A549 (cell line): ENCODE data around the gene CARF. TPM values are rescaled to one million over a fixed set of nuclear protein-coding genes. Genes with fewer than 3 reads are reported as not detected.

Experiments used
- ATAC-seq, 2 experiments: fragments of 200-7000 bp in 1 of 2; fragments of >200 bp in 1 of 2; cut with Nextera tagmentation in 1 of 2; cut with Tn5 transposase in 1 of 2; 3 replicates each; pipeline versions ENCODE4 v1.8.0 to v1.9.1; 2018 to 2020; ENCODE audit warnings: mild to moderate bottlenecking in 1 of 2, moderate library complexity in 1 of 2
- CTCF ChIA-PET: fragments of 300-600 bp; sonication (Branson Sonifier 250); formaldehyde crosslinking; extraction: SDS; loops from one replicate; lab custom pipeline; 2021; ENCODE audit warnings: antibody characterized with exemption, inconsistent platforms; lab: Yijun Ruan, JAX
- POLR2A ChIA-PET: fragments of 350-600 bp; formaldehyde crosslinking; extraction: SDS; loops from one replicate; lab custom pipeline; 2021; ENCODE audit warnings: antibody characterized with exemption, inconsistent platforms; lab: Yijun Ruan, JAX
- DNase-seq, 2 experiments: peaks; one replicate each; pipeline versions ENCODE4 v3.0.0 to v3.0.0-alpha.2; 2011 to 2016; ENCODE audit warnings: low read depth in 1 of 2, low spot score in 1 of 2
- FAIRE-seq: peaks from 2 replicates; lab custom pipeline; 2011; peaks lifted over from hg19 to GRCh38; lab: Jason Lieb, UNC
- H3K27ac ChIP-seq, 2 experiments: fragments of >200 bp; sonication (Bioruptor Twin); formaldehyde crosslinking; 3 replicates each; pipeline ENCODE4 v1.5.1; 2016 to 2017
- H3K4me1 ChIP-seq: fragments of >200 bp; sonication (Bioruptor Twin); formaldehyde crosslinking; 3 replicates; pipeline ENCODE4 v1.6.1; 2016
- H3K4me2 ChIP-seq: fragments of >200 bp; sonication (Bioruptor Twin); formaldehyde crosslinking; 3 replicates; pipeline ENCODE4 v1.6.1; 2016
- H3K4me3 ChIP-seq: fragments of >200 bp; sonication (Bioruptor Twin); formaldehyde crosslinking; 3 replicates; pipeline ENCODE4 v1.5.1; 2016
- H3K9me3 ChIP-seq: fragments of >200 bp; sonication (Bioruptor Twin); formaldehyde crosslinking; 3 replicates; pipeline ENCODE4 v1.6.1; 2016
- BHLHE40 ChIP-seq: IDR thresholded peaks from 2 replicates; pipeline ENCODE4 v1.6.1; 2012; ENCODE audit warnings: low read depth, low read length, inconsistent platforms
- CBX2 ChIP-seq: fragments of 200-600 bp; sonication (generic); IDR thresholded peaks from 2 replicates; pipeline ENCODE4 v1.6.1; 2016; ENCODE audit warnings: low read depth, mild to moderate bottlenecking, borderline replicate concordance
- CBX8 ChIP-seq: fragments of 200-600 bp; sonication (generic); IDR thresholded peaks from 2 replicates; pipeline ENCODE4 v1.6.1; 2016
- CEBPB ChIP-seq, 2 experiments: fragments of >200 bp in 1 of 2; sonication (Bioruptor Twin) in 1 of 2; formaldehyde crosslinking in 1 of 2; IDR thresholded peaks; 2 replicates each; pipeline ENCODE4 v1.6.1; 2012 to 2016
- CHD2 ChIP-seq: fragments of 150-350 bp; IDR thresholded peaks from 2 replicates; pipeline ENCODE4 v1.6.1; 2014; ENCODE audit warnings: low read length; ENCODE audit not compliant: partially characterized antibody
- CHD4 ChIP-seq: fragments of 200-600 bp; sonication (generic); IDR thresholded peaks from 2 replicates; pipeline ENCODE4 v1.6.1; 2016; ENCODE audit warnings: antibody characterized with exemption, mild to moderate bottlenecking, borderline replicate concordance
- EHF ChIP-seq: fragments of 250-450 bp; sonication (Bioruptor Pico); IDR thresholded peaks from 2 replicates; pipeline ENCODE4 v1.5.0; 2020; ENCODE audit warnings: mild to moderate bottlenecking
- EHMT2 ChIP-seq: fragments of 200-600 bp; sonication (generic); IDR thresholded peaks from 2 replicates; pipeline ENCODE4 v1.6.1; 2016; ENCODE audit warnings: antibody characterized with exemption, low read depth, mild to moderate bottlenecking, moderate library complexity
- FOSB ChIP-seq: fragments of 250-450 bp; sonication (Bioruptor Pico); IDR thresholded peaks from 2 replicates; pipeline ENCODE4 v1.5.0; 2020; ENCODE audit warnings: mild to moderate bottlenecking, moderate library complexity
- FOSL2 ChIP-seq, 2 experiments: fragments of 450-650 bp in 1 of 2; fragments of >200 bp in 1 of 2; sonication (Bioruptor Twin) in 1 of 2; formaldehyde crosslinking; IDR thresholded peaks; 2 replicates each; pipeline versions ENCODE4 v1.5.0 to v1.6.1; 2016 to 2020; ENCODE audit warnings: mild to moderate bottlenecking in 1 of 2, moderate library complexity in 1 of 2
- HEYL ChIP-seq: fragments of 250-450 bp; sonication (Bioruptor Pico); IDR thresholded peaks from 2 replicates; pipeline ENCODE4 v1.8.0; 2021; ENCODE audit warnings: mild to moderate bottlenecking, moderate library complexity
- JUNB ChIP-seq: fragments of >200 bp; sonication (Bioruptor Twin); formaldehyde crosslinking; IDR thresholded peaks from 2 replicates; pipeline ENCODE4 v1.6.1; 2016
- KDM1A ChIP-seq: fragments of 200-600 bp; sonication (generic); IDR thresholded peaks from 2 replicates; pipeline ENCODE4 v1.6.1; 2016; ENCODE audit warnings: low read depth, mild to moderate bottlenecking
- MYC ChIP-seq: IDR thresholded peaks from 2 replicates; pipeline ENCODE4 v1.6.1; 2012; ENCODE audit warnings: mild to moderate bottlenecking, inconsistent platforms, low read length, improper control_type of control experiment, borderline replicate concordance
- NFE2L2 ChIP-seq: fragments of 150-350 bp; conservative IDR thresholded peaks from 2 replicates; pipeline ENCODE4 v1.6.1; 2014; ENCODE audit warnings: low read length
- PHF8 ChIP-seq: fragments of 200-600 bp; sonication (generic); IDR thresholded peaks from 2 replicates; pipeline ENCODE4 v1.6.1; 2016; ENCODE audit warnings: low read depth, mild to moderate bottlenecking, antibody characterized with exemption, moderate library complexity, borderline replicate concordance
- POLR2A ChIP-seq: IDR thresholded peaks from 2 replicates; pipeline ENCODE4 v1.6.1; 2012; ENCODE audit warnings: mild to moderate bottlenecking, low read length
- POLR2AphosphoS2 ChIP-seq: conservative IDR thresholded peaks from 2 replicates; pipeline ENCODE4 v1.6.1; 2012; ENCODE audit warnings: low read length, improper control_type of control experiment, inconsistent platforms
- RARB ChIP-seq: fragments of 250-450 bp; sonication (Bioruptor Pico); IDR thresholded peaks from 2 replicates; pipeline ENCODE4 v1.8.0; 2021; ENCODE audit warnings: mild to moderate bottlenecking, moderate library complexity
- RFX5 ChIP-seq: fragments of 450-650 bp; IDR thresholded peaks from 2 replicates; pipeline ENCODE4 v1.7.1; 2014; ENCODE audit warnings: antibody characterized with exemption, mild to moderate bottlenecking, moderate library complexity
- RNF2 ChIP-seq: fragments of 200-600 bp; sonication (generic); IDR thresholded peaks from 2 replicates; pipeline ENCODE4 v1.6.1; 2016; ENCODE audit warnings: low read depth, mild to moderate bottlenecking, antibody characterized with exemption, moderate library complexity, borderline replicate concordance
- SREBF2 ChIP-seq: fragments of 450-650 bp; IDR thresholded peaks from 2 replicates; pipeline ENCODE4 v1.6.1; 2014; ENCODE audit warnings: mild to moderate bottlenecking, moderate library complexity
- TFCP2L1 ChIP-seq: fragments of 250-450 bp; sonication (Bioruptor Pico); IDR thresholded peaks from 2 replicates; pipeline ENCODE4 v1.5.0; 2021; ENCODE audit warnings: mild to moderate bottlenecking
- ZFP36 ChIP-seq: fragments of 450-650 bp; IDR thresholded peaks from 2 replicates; pipeline ENCODE4 v1.6.1; 2014; ENCODE audit warnings: borderline replicate concordance; ENCODE audit not compliant: partially characterized antibody
- ZNF302 ChIP-seq: fragments of 250-450 bp; sonication (Bioruptor Pico); IDR thresholded peaks from 2 replicates; pipeline ENCODE4 v1.9.0; 2021; ENCODE audit warnings: inconsistent platforms, mild to moderate bottlenecking, moderate library complexity
- ZSCAN20 ChIP-seq: fragments of 250-450 bp; sonication (Bioruptor Pico); IDR thresholded peaks from 2 replicates; pipeline ENCODE4 v1.8.0; 2022; ENCODE audit warnings: mild to moderate bottlenecking, moderate library complexity
- WGBS: methylation state at CpG from one replicate; pipeline ENCODE4 v1.1.6; 2017; ENCODE audit errors: missing lambda C conversion rate; 5-methylcytosine and 5-hydroxymethylcytosine counted together
- polyA plus RNA-seq, 4 experiments: library from polyadenylated mRNA; depleted of rRNA in 3 of 4; stranded (reverse); fragments of >200 nt; fragmentation: RNase III in 1 of 4; extraction: RNeasy Plus Mini Kit Qiagen cat#74134 plus additional on column Dnase treatment in 1 of 4; gene quantifications; 2 replicates in 3 of 4; 3 replicates in 1 of 4; pipeline ENCODE4 v1.2.3, GENCODE V29; 2011 to 2017
- TF ChIP-seq, protein P1 (sequence below): fragments of 450-650 bp; IDR thresholded peaks from 2 replicates; pipeline ENCODE4 v1.6.1; 2014; ENCODE audit warnings: antibody characterized with exemption
- TF ChIP-seq, protein P2 (sequence below): fragments of 150-350 bp; IDR thresholded peaks from 2 replicates; pipeline ENCODE4 v1.6.1; 2014; ENCODE audit warnings: low read depth, mild to moderate bottlenecking, low read length
- TF ChIP-seq, protein P3 (sequence below): IDR thresholded peaks from 2 replicates; pipeline ENCODE4 v1.6.1; 2012
- TF ChIP-seq, protein P4 (sequence below): IDR thresholded peaks from 2 replicates; pipeline ENCODE4 v1.6.1; 2012; ENCODE audit warnings: low read depth, borderline replicate concordance
- TF ChIP-seq, protein P5 (sequence below): IDR thresholded peaks from 2 replicates; pipeline ENCODE4 v1.6.1; 2012
- TF ChIP-seq, protein P6 (sequence below): fragments of 200-600 bp; sonication (generic); IDR thresholded peaks from 2 replicates; pipeline ENCODE4 v1.6.1; 2016; ENCODE audit warnings: antibody characterized with exemption, mild to moderate bottlenecking, moderate library complexity

CARF gene
- polyA plus RNA-seq, 2 of the 4 experiments (the other 2 are of a cell fraction), result 2.1 to 6.0 TPM

DNA sequence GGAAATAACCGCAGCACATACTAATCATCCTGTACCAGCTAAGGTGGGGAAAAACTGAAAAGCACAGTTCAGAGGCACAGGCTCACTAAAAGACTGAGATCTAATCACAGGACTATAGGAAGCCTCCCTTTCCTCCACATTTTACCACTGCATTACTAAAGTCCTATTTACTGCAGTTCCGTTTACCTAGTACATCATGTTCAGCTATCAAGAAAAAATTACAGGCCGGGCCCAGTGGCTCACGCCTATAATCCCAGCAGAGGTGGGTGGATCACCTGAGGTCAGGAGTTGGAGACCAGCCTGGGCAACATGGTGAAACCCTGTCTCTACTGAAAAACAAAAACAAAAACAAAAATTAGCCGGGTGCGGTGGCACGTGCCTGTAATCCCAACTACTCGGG, 91.6 kb downstream of the CARF start:
- CTCF ChIA-PET, result interaction anchor here (1.0 to 1.1 kb wide), 2 partner anchors 9 to 41 kb away, joined by 3 to 4 read pairs; no protein-coding TSS in a partner anchor

DNA sequence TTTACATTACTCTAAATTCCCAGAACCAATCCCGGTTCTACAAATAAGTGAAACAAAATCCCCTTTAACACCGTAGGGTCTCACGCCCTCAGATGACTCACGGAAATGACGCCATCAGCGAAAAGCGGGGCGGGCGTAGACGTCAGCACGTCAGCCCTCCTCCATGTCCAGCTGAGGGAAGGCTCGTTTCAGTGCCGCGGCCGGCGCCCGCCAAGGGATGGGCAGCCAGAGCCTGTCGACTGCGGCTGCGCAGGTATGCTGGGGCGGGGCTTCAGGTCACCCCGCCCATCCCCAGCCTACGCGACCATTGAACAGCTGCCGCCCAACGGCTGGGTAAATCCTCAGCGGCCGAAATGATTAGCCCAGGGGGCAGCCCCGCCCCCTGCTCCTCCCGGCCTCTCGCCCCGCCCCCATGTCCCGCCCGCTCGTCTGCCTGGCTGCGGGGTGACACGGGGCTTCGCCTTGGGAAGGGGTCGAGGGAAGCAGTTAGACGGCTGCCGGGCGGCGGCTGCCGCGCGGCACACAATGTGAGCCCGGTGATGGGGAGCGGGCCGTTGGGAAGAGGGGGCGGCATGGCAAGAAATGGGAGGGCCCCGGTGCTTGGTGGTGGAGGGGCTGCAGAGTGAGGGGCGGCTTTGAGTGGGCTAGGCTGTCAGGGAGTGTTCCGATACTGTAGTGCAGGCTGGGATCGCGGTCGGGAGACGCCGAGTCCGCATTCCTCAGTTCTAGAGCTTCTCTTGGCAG, 102.6 kb downstream of the CARF start, which contains the start of gene NBEAL1:
TSS of gene NBEAL1 (plus strand) at position 420 of the 744 bp plus-strand sequence. CDS start 1,510 bp downstream, outside the sequence.
- peak; percentile 94 for ATAC-seq
- POLR2A ChIA-PET, result interaction anchor here (1.0 to 1.1 kb wide), 2 partner anchors 103 to 225 kb away, joined by 3 to 7 read pairs; partner anchors contain the start of gene WDR12
- peak; percentile 86 to 99 for DNase-seq
- Histone ChIP-seq H3K4me2 (peak within 1 kb of the TSS; percentile 79), H3K4me1 (peaks cover 42% of the 10 kb centered on the region), H3K9me3 (no peaks in the 10 kb centered on the region), H3K4me3 (peak within 1 kb of the TSS; percentile 75), H3K27ac (peak within 1 kb of the TSS; percentile 86 to 94)
- WGBS, result 3% methylated on average over 19 of the region's 59 CpGs
- CTCF ChIA-PET, result no interaction called here
- peak; percentile 88 for FAIRE-seq
- TF ChIP-seq, protein P1, sequence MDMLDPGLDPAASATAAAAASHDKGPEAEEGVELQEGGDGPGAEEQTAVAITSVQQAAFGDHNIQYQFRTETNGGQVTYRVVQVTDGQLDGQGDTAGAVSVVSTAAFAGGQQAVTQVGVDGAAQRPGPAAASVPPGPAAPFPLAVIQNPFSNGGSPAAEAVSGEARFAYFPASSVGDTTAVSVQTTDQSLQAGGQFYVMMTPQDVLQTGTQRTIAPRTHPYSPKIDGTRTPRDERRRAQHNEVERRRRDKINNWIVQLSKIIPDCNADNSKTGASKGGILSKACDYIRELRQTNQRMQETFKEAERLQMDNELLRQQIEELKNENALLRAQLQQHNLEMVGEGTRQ, result no peak
- TF ChIP-seq MYC (0 out of 2 replicates have a peak, but pooled peaks have one; percentile 24), CHD2 (no peak), TFCP2L1 (CRISPR knock-in tag) (no peak), CEBPB (IDR thresholded peaks at IDR 0.05) (no peak), ZNF302 (CRISPR knock-in tag) (no peak), FOSL2 (IDR thresholded peaks at IDR 0.05) (0 out of 2 replicates have a peak, but pooled peaks have one; percentile 38), FOSL2 (CRISPR knock-in tag; IDR thresholded peaks at IDR 0.05) (peak; percentile 96), CBX8 (no peak), RFX5 (no peak), CBX2 (no peak), ZSCAN20 (CRISPR knock-in tag) (no peak), PHF8 (peak; percentile 87), SREBF2 (no peak), FOSB (CRISPR knock-in tag) (no peak), EHF (CRISPR knock-in tag) (no peak)
- TF ChIP-seq, protein P2, sequence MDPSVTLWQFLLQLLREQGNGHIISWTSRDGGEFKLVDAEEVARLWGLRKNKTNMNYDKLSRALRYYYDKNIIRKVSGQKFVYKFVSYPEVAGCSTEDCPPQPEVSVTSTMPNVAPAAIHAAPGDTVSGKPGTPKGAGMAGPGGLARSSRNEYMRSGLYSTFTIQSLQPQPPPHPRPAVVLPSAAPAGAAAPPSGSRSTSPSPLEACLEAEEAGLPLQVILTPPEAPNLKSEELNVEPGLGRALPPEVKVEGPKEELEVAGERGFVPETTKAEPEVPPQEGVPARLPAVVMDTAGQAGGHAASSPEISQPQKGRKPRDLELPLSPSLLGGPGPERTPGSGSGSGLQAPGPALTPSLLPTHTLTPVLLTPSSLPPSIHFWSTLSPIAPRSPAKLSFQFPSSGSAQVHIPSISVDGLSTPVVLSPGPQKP, result no peak
- TF ChIP-seq, protein P3, sequence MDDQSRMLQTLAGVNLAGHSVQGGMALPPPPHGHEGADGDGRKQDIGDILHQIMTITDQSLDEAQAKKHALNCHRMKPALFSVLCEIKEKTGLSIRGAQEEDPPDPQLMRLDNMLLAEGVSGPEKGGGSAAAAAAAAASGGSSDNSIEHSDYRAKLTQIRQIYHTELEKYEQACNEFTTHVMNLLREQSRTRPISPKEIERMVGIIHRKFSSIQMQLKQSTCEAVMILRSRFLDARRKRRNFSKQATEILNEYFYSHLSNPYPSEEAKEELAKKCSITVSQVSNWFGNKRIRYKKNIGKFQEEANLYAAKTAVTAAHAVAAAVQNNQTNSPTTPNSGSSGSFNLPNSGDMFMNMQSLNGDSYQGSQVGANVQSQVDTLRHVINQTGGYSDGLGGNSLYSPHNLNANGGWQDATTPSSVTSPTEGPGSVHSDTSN, result no peak; the same call in 1 of the 2 replicates
- TF ChIP-seq, protein P4, sequence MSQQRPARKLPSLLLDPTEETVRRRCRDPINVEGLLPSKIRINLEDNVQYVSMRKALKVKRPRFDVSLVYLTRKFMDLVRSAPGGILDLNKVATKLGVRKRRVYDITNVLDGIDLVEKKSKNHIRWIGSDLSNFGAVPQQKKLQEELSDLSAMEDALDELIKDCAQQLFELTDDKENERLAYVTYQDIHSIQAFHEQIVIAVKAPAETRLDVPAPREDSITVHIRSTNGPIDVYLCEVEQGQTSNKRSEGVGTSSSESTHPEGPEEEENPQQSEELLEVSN, result peak; percentile 26; the same call in 1 of the 2 replicates

More for the DNA sequence above, 91.6 kb downstream of the CARF start:
- TF ChIP-seq, protein P5, sequence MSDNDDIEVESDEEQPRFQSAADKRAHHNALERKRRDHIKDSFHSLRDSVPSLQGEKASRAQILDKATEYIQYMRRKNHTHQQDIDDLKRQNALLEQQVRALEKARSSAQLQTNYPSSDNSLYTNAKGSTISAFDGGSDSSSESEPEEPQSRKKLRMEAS, result no peak
- no peak for TF ChIP-seq TFCP2L1 (CRISPR knock-in tag)
- TF ChIP-seq RARB, result no peak
- TF ChIP-seq CHD4, result no peak
- no peak for TF ChIP-seq ZNF302 (CRISPR knock-in tag)
- no peak for TF ChIP-seq NFE2L2
- no peak for TF ChIP-seq CEBPB (IDR thresholded peaks at IDR 0.05)
- no peak for TF ChIP-seq POLR2AphosphoS2
- TF ChIP-seq EHMT2, result no peak
- TF ChIP-seq BHLHE40, result no peak
- TF ChIP-seq POLR2A, result no peak
- no peak for TF ChIP-seq FOSB (CRISPR knock-in tag)
- no peak for TF ChIP-seq ZFP36
- no peak for TF ChIP-seq JUNB
- TF ChIP-seq, protein P6, sequence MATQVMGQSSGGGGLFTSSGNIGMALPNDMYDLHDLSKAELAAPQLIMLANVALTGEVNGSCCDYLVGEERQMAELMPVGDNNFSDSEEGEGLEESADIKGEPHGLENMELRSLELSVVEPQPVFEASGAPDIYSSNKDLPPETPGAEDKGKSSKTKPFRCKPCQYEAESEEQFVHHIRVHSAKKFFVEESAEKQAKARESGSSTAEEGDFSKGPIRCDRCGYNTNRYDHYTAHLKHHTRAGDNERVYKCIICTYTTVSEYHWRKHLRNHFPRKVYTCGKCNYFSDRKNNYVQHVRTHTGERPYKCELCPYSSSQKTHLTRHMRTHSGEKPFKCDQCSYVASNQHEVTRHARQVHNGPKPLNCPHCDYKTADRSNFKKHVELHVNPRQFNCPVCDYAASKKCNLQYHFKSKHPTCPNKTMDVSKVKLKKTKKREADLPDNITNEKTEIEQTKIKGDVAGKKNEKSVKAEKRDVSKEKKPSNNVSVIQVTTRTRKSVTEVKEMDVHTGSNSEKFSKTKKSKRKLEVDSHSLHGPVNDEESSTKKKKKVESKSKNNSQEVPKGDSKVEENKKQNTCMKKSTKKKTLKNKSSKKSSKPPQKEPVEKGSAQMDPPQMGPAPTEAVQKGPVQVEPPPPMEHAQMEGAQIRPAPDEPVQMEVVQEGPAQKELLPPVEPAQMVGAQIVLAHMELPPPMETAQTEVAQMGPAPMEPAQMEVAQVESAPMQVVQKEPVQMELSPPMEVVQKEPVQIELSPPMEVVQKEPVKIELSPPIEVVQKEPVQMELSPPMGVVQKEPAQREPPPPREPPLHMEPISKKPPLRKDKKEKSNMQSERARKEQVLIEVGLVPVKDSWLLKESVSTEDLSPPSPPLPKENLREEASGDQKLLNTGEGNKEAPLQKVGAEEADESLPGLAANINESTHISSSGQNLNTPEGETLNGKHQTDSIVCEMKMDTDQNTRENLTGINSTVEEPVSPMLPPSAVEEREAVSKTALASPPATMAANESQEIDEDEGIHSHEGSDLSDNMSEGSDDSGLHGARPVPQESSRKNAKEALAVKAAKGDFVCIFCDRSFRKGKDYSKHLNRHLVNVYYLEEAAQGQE, result no peak
- no peak for TF ChIP-seq CBX2
- TF ChIP-seq RNF2, result no peak
- no peak for TF ChIP-seq HEYL (CRISPR knock-in tag)
- TF ChIP-seq KDM1A, result no peak
- no peak for TF ChIP-seq CHD2
- POLR2A ChIA-PET, result no interaction called here
- DNase-seq, result no peak
- H3K4me1 ChIP-seq, result peaks cover 9% of the 10 kb centered on the region; the same call in 2 of the 3 replicates
- H3K4me3 ChIP-seq, result no peak overlapping the region
- no peaks in the 10 kb centered on the region for H3K9me3 ChIP-seq
- no peak overlapping the region for H3K4me2 ChIP-seq
- WGBS, result 92% methylated on average over 8 of the region's 8 CpGs
- ATAC-seq, result no peak
- FAIRE-seq, result no peak
- H3K27ac ChIP-seq, result no peak overlapping the region
